22Rv1 (cell line): ENCODE measurements around the gene CFAP99.
A peak's percentile ranks its signal among the peaks of the same experiment; 100 is the strongest.
"Not testable (repeated sequence)": the region's sequence is repeated elsewhere in the genome, so short reads cannot be mapped to it uniquely, and the experiment has no call there.

Experiments
- H3K27ac ChIP-seq: fragments of 450-650 bp; 2 replicates; pipeline ENCODE4 v1.5.1; 2017
- CTCF ChIP-seq: fragments of 450-650 bp; IDR thresholded peaks from 2 replicates; pipeline ENCODE4 v1.5.1; 2017; ENCODE audit warnings: mild to moderate bottlenecking
- ZFX ChIP-seq: fragments of 450-650 bp; IDR thresholded peaks from 2 replicates; pipeline ENCODE4 v1.6.1; 2017; ENCODE audit warnings: antibody characterized with exemption, borderline replicate concordance

The CFAP99 gene

GRCh38 chr4:2462218-2462991 lies 43.6 kb downstream of the CFAP99 start:
- TF ChIP-seq ZFX (no peak), CTCF (peak; percentile 74)
- no peak overlapping the region for H3K27ac ChIP-seq

GRCh38 chr4:2462992-2463762 lies 44.4 kb downstream of the CFAP99 start:
- TF ChIP-seq CTCF (peak; percentile 46), ZFX (no peak)
- no peak overlapping the region for H3K27ac ChIP-seq

GRCh38 chr4:2465032-2465431 lies 46.3 kb downstream of the CFAP99 start:
- TF ChIP-seq ZFX (no peak), CTCF (no peak)
- H3K27ac ChIP-seq: no peak overlapping the region

- H3K27ac ChIP-seq: not testable (repeated sequence)
Observed at GRCh38 chr4:2465544-2465943, 46.8 kb downstream of the CFAP99 start.

GRCh38 chr4:2468456-2469191 lies 49.9 kb downstream of the CFAP99 start, which contains the start of gene RNF4:
Gene RNF4, plus strand, starts transcription at chr4:2469106. Its CDS starts 21,388 bp downstream, at chr4:2490494.
- peak within 1 kb of the TSS; percentile 87 for H3K27ac ChIP-seq

GRCh38 chr4:2469192-2469984 lies 50.6 kb downstream of the CFAP99 start:
- TF ChIP-seq CTCF (no peak), ZFX (no peak)
- peak overlapping the region; percentile 87 for H3K27ac ChIP-seq

More at GRCh38 chr4:2468456-2469191, 49.9 kb downstream of the CFAP99 start, which contains the start of gene RNF4:
- no peak for TF ChIP-seq CTCF
- TF ChIP-seq ZFX: no peak

- H3K27ac ChIP-seq: no peak overlapping the region
- no peak for TF ChIP-seq CTCF
- no peak for TF ChIP-seq ZFX
Observed at GRCh38 chr4:2470791-2471190, 52.0 kb downstream of the CFAP99 start.
